Dermis blood vessel endothelial cell (primary cell): ENCODE measurements around the gene CAPN3. TPM values are rescaled to one million over a fixed set of nuclear protein-coding genes. Genes with fewer than 3 reads are reported as not detected.
A peak's percentile ranks its signal among the peaks of the same experiment; 100 is the strongest.
"Not testable (repeated sequence)": the region's sequence is repeated elsewhere in the genome, so short reads cannot be mapped to it uniquely, and the experiment has no call there.

Experiments
- DNase-seq: peaks from one replicate; pipeline ENCODE4 v3.0.0; 2010
- total RNA-seq: library from RNA; depleted of rRNA; stranded (reverse); fragments of >200 nt; gene quantifications from 2 replicates; pipeline ENCODE4 v1.2.3, GENCODE V29; 2014

Gene CAPN3
- total RNA-seq: 0.37 and 2.4 TPM in 2 replicates

- no peak for DNase-seq
These were observed at the start of gene CAPN3 for GRCh38 chr15:42359249-42359648. CAPN3 (plus strand) TSS chr15:42359501; CDS start chr15:42359806, 305 bp downstream.

GRCh38 chr15:42313463-42313862 lies 45.8 kb upstream of the CAPN3 start:
- no peak for DNase-seq

GRCh38 chr15:42314818-42315217 lies 44.5 kb upstream of the CAPN3 start:
- DNase-seq: no peak

GRCh38 chr15:42315521-42315920 lies 43.8 kb upstream of the CAPN3 start:
- DNase-seq: no peak

GRCh38 chr15:42316282-42316805 lies 43.0 kb upstream of the CAPN3 start:
- DNase-seq: not testable (repeated sequence)

GRCh38 chr15:42319206-42319605 lies 40.1 kb upstream of the CAPN3 start:
- no peak for DNase-seq

- DNase-seq: peak; percentile 30
These were observed 35.0 kb upstream of the CAPN3 start for GRCh38 chr15:42324308-42324707.

- DNase-seq: no peak
These were observed 30.1 kb upstream of the CAPN3 start for GRCh38 chr15:42329161-42329560.

GRCh38 chr15:42329992-42330391 lies 29.3 kb upstream of the CAPN3 start:
- DNase-seq: no peak

- DNase-seq: no peak
These were observed 28.1 kb upstream of the CAPN3 start for GRCh38 chr15:42331235-42331634.

GRCh38 chr15:42332331-42332730 lies 27.0 kb upstream of the CAPN3 start:
- DNase-seq: peak; percentile 68

GRCh38 chr15:42335074-42335473 lies 24.2 kb upstream of the CAPN3 start:
- DNase-seq: no peak

- DNase-seq: not testable (repeated sequence)
These were observed 22.7 kb upstream of the CAPN3 start for GRCh38 chr15:42336650-42337049.

GRCh38 chr15:42337104-42337503 lies 22.2 kb upstream of the CAPN3 start:
- DNase-seq: not testable (repeated sequence)

- DNase-seq: peak; percentile 6
These were observed 20.8 kb upstream of the CAPN3 start for GRCh38 chr15:42338500-42338899.

GRCh38 chr15:42343596-42344232 lies 15.6 kb upstream of the CAPN3 start:
- no peak for DNase-seq

- peak; percentile 78 for DNase-seq
These were observed 14.5 kb upstream of the CAPN3 start for GRCh38 chr15:42344763-42345162.

- DNase-seq: no peak
These were observed 13.8 kb upstream of the CAPN3 start for GRCh38 chr15:42345504-42345903.

GRCh38 chr15:42348083-42348482 lies 11.2 kb upstream of the CAPN3 start:
- DNase-seq: no peak

- DNase-seq: no peak
These were observed 10.1 kb upstream of the CAPN3 start for GRCh38 chr15:42349186-42349585.

- no peak for DNase-seq
These were observed 6.9 kb upstream of the CAPN3 start for GRCh38 chr15:42352401-42352800.

GRCh38 chr15:42353061-42353460 lies 6.2 kb upstream of the CAPN3 start:
- no peak for DNase-seq

- no peak for DNase-seq
These were observed 4.5 kb upstream of the CAPN3 start for GRCh38 chr15:42354824-42355223.

GRCh38 chr15:42355291-42355690 lies 4.0 kb upstream of the CAPN3 start:
- DNase-seq: no peak

GRCh38 chr15:42356851-42357250 lies 2.5 kb upstream of the CAPN3 start:
- no peak for DNase-seq
